Bronchial epithelial cell (primary cell): ENCODE data around the gene NAB2. TPM values are rescaled to one million over a fixed set of nuclear protein-coding genes. Genes with fewer than 3 reads are reported as not detected.

Source experiments
- DNase-seq: peaks from one replicate; pipeline ENCODE4 v3.0.0-alpha.2; 2010; ENCODE audit warnings: low read depth
- FAIRE-seq: peaks from 2 replicates; lab custom pipeline; 2011; peaks lifted over from hg19 to GRCh38; lab: Jason Lieb, UNC
- H3K27me3 ChIP-seq: 2 replicates; pipeline ENCODE4 v1.5.1; 2011; ENCODE audit warnings: low read length; ENCODE audit not compliant: control insufficient read depth, insufficient read depth
- H3K36me3 ChIP-seq: 2 replicates; pipeline ENCODE4 v1.5.1; 2011; ENCODE audit warnings: low read length; ENCODE audit not compliant: control insufficient read depth, insufficient read depth
- H3K4me3 ChIP-seq: 2 replicates; pipeline ENCODE4 v1.5.1; 2011; ENCODE audit warnings: mild to moderate bottlenecking, low read depth, low read length, control low read depth
- CTCF ChIP-seq: IDR thresholded peaks from 2 replicates; pipeline ENCODE4 v1.5.1; 2011; ENCODE audit warnings: mild to moderate bottlenecking, moderate library complexity, low read length, control low read depth, inconsistent platforms; ENCODE audit not compliant: insufficient read depth, severe bottlenecking
- total RNA-seq: library from RNA; depleted of rRNA; stranded (reverse); fragments of >200 nt; gene quantifications from 2 replicates; pipeline ENCODE4 v1.2.1, GENCODE V29; 2014

Gene NAB2
- total RNA-seq, 1 donor from 2014 or later = 40.5 TPM

- no peak for FAIRE-seq
- Histone ChIP-seq H3K36me3 (peaks cover 40% of the 10 kb centered on the region), H3K4me3 (no peak overlapping the region), H3K27me3 (no peaks in the 10 kb centered on the region)
- no peak for DNase-seq
- TF ChIP-seq CTCF = no peak
Measured at GRCh38 chr12:57142727-57143126, 53.8 kb downstream of the NAB2 start.

- DNase-seq = no peak
- H3K36me3 ChIP-seq = peaks cover 39% of the 10 kb centered on the region
- FAIRE-seq = no peak
- H3K27me3 ChIP-seq = no peaks in the 10 kb centered on the region
- TF ChIP-seq CTCF = no peak
- H3K4me3 ChIP-seq = no peak overlapping the region
Measured at GRCh38 chr12:57143454-57143853, 54.5 kb downstream of the NAB2 start.

Other genes starting within 250 kb of the NAB2 start
- gene SDR9C7, start 154.7 kb upstream of the NAB2 start, total RNA-seq = 0.26 and 4.9 TPM in 2 replicates
- gene RDH16, start 131.5 kb upstream of the NAB2 start, total RNA-seq = 0.51 and 1.6 TPM in 2 replicates
- 5.2 and 5.5 TPM in 2 replicates for gene ZBTB39, start 82.6 kb upstream of the NAB2 start, total RNA-seq
- gene TAC3, start 72.6 kb upstream of the NAB2 start, total RNA-seq = not detected in 2 replicates
- under 0.01 and 0.13 TPM in 2 replicates for gene MYO1A, start 39.0 kb upstream of the NAB2 start, total RNA-seq
- 4.2 and 5.2 TPM in 2 replicates for gene NEMP1, start 10.3 kb upstream of the NAB2 start, total RNA-seq
- gene STAT6, start 22.2 kb downstream of the NAB2 start, total RNA-seq = 30.8 and 77.7 TPM in 2 replicates
- 24.5 and 44.2 TPM in 2 replicates for gene LRP1, start 39.4 kb downstream of the NAB2 start, total RNA-seq
- not detected in 2 replicates for gene LRP1-AS, start 58.5 kb downstream of the NAB2 start, total RNA-seq
- gene NXPH4, start 127.7 kb downstream of the NAB2 start, total RNA-seq = 0.53 and 1.9 TPM in 2 replicates
- 357 and 413 TPM in 2 replicates for gene SHMT2, start 140.6 kb downstream of the NAB2 start, total RNA-seq
- 0.26 and 0.51 TPM in 2 replicates for gene STAC3, start 162.1 kb downstream of the NAB2 start, total RNA-seq